Loucy (cell line): ENCODE measurements around the gene TNFSF13.
A peak's percentile ranks its signal among the peaks of the same experiment; 100 is the strongest.

Source experiments
- H2AFZ ChIP-seq: fragments of 200-600 bp; sonication (generic); 2 replicates; pipeline ENCODE4 v1.6.0; 2016; ENCODE audit warnings: antibody characterized with exemption, mild to moderate bottlenecking, low read length, moderate library complexity
- H3F3A ChIP-seq: fragments of 200-600 bp; 2 replicates; pipeline ENCODE4 v1.6.0; 2016; ENCODE audit warnings: antibody characterized with exemption, low read depth, mild to moderate bottlenecking
- H3K27me3 ChIP-seq: fragments of 200-600 bp; sonication (generic); 2 replicates; pipeline ENCODE4 v1.6.1; 2014; ENCODE audit warnings: low read length, mild to moderate bottlenecking; ENCODE audit not compliant: insufficient read depth, poor library complexity, severe bottlenecking
- H3K36me3 ChIP-seq: fragments of 200-600 bp; sonication (generic); 2 replicates; pipeline ENCODE4 v1.6.1; 2016; ENCODE audit warnings: low read length; ENCODE audit not compliant: insufficient read depth
- H3K4me1 ChIP-seq: fragments of 200-600 bp; sonication (generic); 2 replicates; pipeline ENCODE4 v1.5.1; 2014; ENCODE audit warnings: low read length, mild to moderate bottlenecking; ENCODE audit not compliant: insufficient read depth, poor library complexity, severe bottlenecking
- H3K4me2 ChIP-seq: fragments of 200-600 bp; sonication (generic); 2 replicates; pipeline ENCODE4 v1.6.0; 2014; ENCODE audit warnings: antibody characterized with exemption, low read length, low read depth, mild to moderate bottlenecking; ENCODE audit not compliant: poor library complexity, severe bottlenecking
- H3K4me3 ChIP-seq: fragments of 200-600 bp; sonication (generic); 2 replicates; pipeline ENCODE4 v1.5.1; 2014; ENCODE audit warnings: low read length, mild to moderate bottlenecking, mixed read lengths; ENCODE audit not compliant: poor library complexity, severe bottlenecking
- H3K79me2 ChIP-seq: fragments of 200-600 bp; sonication (generic); 2 replicates; pipeline ENCODE4 v1.6.1; 2014; ENCODE audit warnings: low read length; ENCODE audit not compliant: insufficient read depth
- H3K9ac ChIP-seq: fragments of 200-600 bp; sonication (generic); 2 replicates; pipeline ENCODE4 v1.6.0; 2014; ENCODE audit warnings: mild to moderate bottlenecking, low read depth, low read length, moderate library complexity; ENCODE audit not compliant: poor library complexity, severe bottlenecking
- H3K9me2 ChIP-seq: fragments of 200-600 bp; sonication (generic); replicated peaks from 2 replicates; pipeline ENCODE4 v1.6.1; 2016; ENCODE audit warnings: low read depth, low read length, mixed read lengths
- H3K9me3 ChIP-seq: fragments of 200-600 bp; sonication (generic); 2 replicates; pipeline ENCODE4 v1.6.1; 2014; ENCODE audit warnings: mild to moderate bottlenecking, antibody characterized with exemption, low read length, low read depth; ENCODE audit not compliant: insufficient read depth
- H4K20me1 ChIP-seq: fragments of 200-600 bp; sonication (generic); 2 replicates; pipeline ENCODE4 v1.6.0; 2014; ENCODE audit warnings: antibody characterized with exemption, low read length, mild to moderate bottlenecking; ENCODE audit not compliant: insufficient read depth, poor library complexity, severe bottlenecking
- CTCF ChIP-seq: fragments of 200-600 bp; sonication (generic); conservative IDR thresholded peaks from 2 replicates; pipeline ENCODE4 v1.5.1; 2014; ENCODE audit warnings: mild to moderate bottlenecking, antibody characterized with exemption, low read length
- EZH2phosphoT487 ChIP-seq: fragments of 200-600 bp; IDR thresholded peaks from 2 replicates; pipeline ENCODE4 v1.6.1; 2018; ENCODE audit warnings: antibody characterized with exemption, mild to moderate bottlenecking, moderate library complexity, borderline replicate concordance

Gene TNFSF13

GRCh38 chr17:7561028-7561575 is 2.6 kb downstream of the TNFSF13 start:
- no peak for TF ChIP-seq EZH2phosphoT487
- TF ChIP-seq CTCF, result peak; percentile 70
- Histone ChIP-seq H3K4me2 (peak overlapping the region; percentile 97), H3F3A (0 out of 2 replicates have a peak, but pooled peaks cover 4% of the 10 kb centered on the region), H3K4me1 (peaks cover 12% of the 10 kb centered on the region), H3K9me3 (no peaks in the 10 kb centered on the region), H3K36me3 (peaks cover 14% of the 10 kb centered on the region; the same call in 1 of the 2 replicates), H3K9ac (peak overlapping the region; percentile 89), H4K20me1 (peaks cover 12% of the 10 kb centered on the region), H3K4me3 (peak overlapping the region; percentile 82), H3K9me2 (no peaks in the 10 kb centered on the region), H3K79me2 (peaks cover 44% of the 10 kb centered on the region), H2AFZ (peak overlapping the region; percentile 89), H3K27me3 (no peaks in the 10 kb centered on the region)

- H3K36me3 ChIP-seq, result peaks cover 14% of the 10 kb centered on the region; the same call in 1 of the 2 replicates
- TF ChIP-seq EZH2phosphoT487, result no peak
- TF ChIP-seq CTCF, result no peak
- peak within 1 kb of the TSS; percentile 82 for H3K4me3 ChIP-seq
- H3K9me3 ChIP-seq, result no peaks in the 10 kb centered on the region
- H3F3A ChIP-seq, result 0 out of 2 replicates have a peak, but pooled peaks cover 4% of the 10 kb centered on the region
- peak within 1 kb of the TSS; percentile 89 for H2AFZ ChIP-seq
- no peaks in the 10 kb centered on the region for H3K27me3 ChIP-seq
- H3K4me1 ChIP-seq, result peaks cover 12% of the 10 kb centered on the region
- H3K9me2 ChIP-seq, result no peaks in the 10 kb centered on the region
- H3K4me2 ChIP-seq, result peak within 1 kb of the TSS; percentile 97
- H3K79me2 ChIP-seq, result peaks cover 44% of the 10 kb centered on the region
- H4K20me1 ChIP-seq, result peaks cover 12% of the 10 kb centered on the region
- peak within 1 kb of the TSS; percentile 89 for H3K9ac ChIP-seq
Observed at GRCh38 chr17:7561589-7562207, 3.1 kb downstream of the TNFSF13 start, which contains the start of gene SENP3. SENP3 (plus strand) TSS chr17:7561919; CDS start chr17:7563077, 1,158 bp downstream.

GRCh38 chr17:7562208-7562605 is 3.7 kb downstream of the TNFSF13 start:
- peaks cover 12% of the 10 kb centered on the region for H4K20me1 ChIP-seq
- 0 out of 2 replicates have a peak, but pooled peaks cover 4% of the 10 kb centered on the region for H3F3A ChIP-seq
- peak overlapping the region; percentile 89 for H3K9ac ChIP-seq
- H3K79me2 ChIP-seq, result peaks cover 47% of the 10 kb centered on the region
- peak overlapping the region; percentile 97 for H3K4me2 ChIP-seq
- no peaks in the 10 kb centered on the region for H3K9me2 ChIP-seq
- H3K27me3 ChIP-seq, result no peaks in the 10 kb centered on the region
- H3K9me3 ChIP-seq, result no peaks in the 10 kb centered on the region
- H3K4me3 ChIP-seq, result peak overlapping the region; percentile 82
- H3K36me3 ChIP-seq, result peaks cover 14% of the 10 kb centered on the region; the same call in 1 of the 2 replicates
- TF ChIP-seq EZH2phosphoT487 (no peak), CTCF (no peak)
- peak overlapping the region; percentile 89; the same call in 1 of the 2 replicates for H2AFZ ChIP-seq
- H3K4me1 ChIP-seq, result peaks cover 12% of the 10 kb centered on the region
